HepG2 (cell line): ENCODE data around the gene NCR1.

Experiments
- ATF1 ChIP-seq: IDR thresholded peaks from 2 replicates; pipeline ENCODE4 v1.6.1; 2016; ENCODE audit warnings: mild to moderate bottlenecking, control low read depth
- NRL ChIP-seq: sonication (generic); formaldehyde crosslinking; IDR thresholded peaks from 2 replicates; pipeline ENCODE4 v1.5.0; 2020; ENCODE audit warnings: missing genetic modification reagents, mild to moderate bottlenecking, moderate library complexity, borderline replicate concordance
- SCMH1 ChIP-seq: sonication (generic); formaldehyde crosslinking; IDR thresholded peaks from 2 replicates; pipeline ENCODE4 v1.9.0; 2021; ENCODE audit warnings: missing genetic modification reagents, mild to moderate bottlenecking, borderline replicate concordance
- TCF12 ChIP-seq, 2 experiments: fragments of 450-650 bp in 1 of 2; sonication (generic) in 1 of 2; formaldehyde crosslinking in 1 of 2; IDR thresholded peaks; 2 replicates each; pipeline versions ENCODE4 v1.6.1 to v1.8.0; 2017 to 2022; ENCODE audit warnings: antibody characterized with exemption in 1 of 2, mild to moderate bottlenecking in 1 of 2, missing genetic modification reagents in 1 of 2, moderate library complexity in 1 of 2
- TFAP4 ChIP-seq: sonication (generic); IDR thresholded peaks from 2 replicates; pipeline ENCODE4 v1.6.1; 2016; ENCODE audit warnings: low read depth, borderline replicate concordance
- ZNF274 ChIP-seq: sonication (generic); formaldehyde crosslinking; IDR thresholded peaks from 2 replicates; pipeline ENCODE4 v1.5.1; 2020; ENCODE audit warnings: mild to moderate bottlenecking, missing genetic modification reagents
- ZNF34 ChIP-seq: sonication (generic); formaldehyde crosslinking; IDR thresholded peaks from 2 replicates; pipeline ENCODE4 v1.4.0; 2020; ENCODE audit warnings: mild to moderate bottlenecking, missing genetic modification reagents, borderline replicate concordance

GRCh38 chr19:54918499-54918898, 12.6 kb downstream of the NCR1 start:
- TF ChIP-seq NRL (CRISPR knock-in tag), result no peak
- TF ChIP-seq TCF12 (IDR thresholded peaks at IDR 0.05), result no peak
- TF ChIP-seq TCF12 (CRISPR knock-in tag; IDR thresholded peaks at IDR 0.05), result no peak
- no peak for TF ChIP-seq ZNF274
- no peak for TF ChIP-seq ATF1
- no peak for TF ChIP-seq SCMH1 (CRISPR knock-in tag)
- TF ChIP-seq TFAP4, result no peak
- no peak for TF ChIP-seq ZNF34 (CRISPR knock-in tag)
